GM21360 (cell line): Measurements from ENCODE around the gene GLIS1.

Experiments
- ATAC-seq: cut with Tn5 transposase; IDR thresholded peaks from one replicate; pipeline ENCODE4 v1.9.1; 2021; ENCODE audit warnings: mild to moderate bottlenecking, moderate library complexity; ENCODE audit not compliant: unreplicated experiment

GLIS1 gene

GRCh38 chr1:53502641-53503432 is 236.1 kb downstream of the GLIS1 start:
- no peak for ATAC-seq

- no peak for ATAC-seq
These were observed 237.6 kb downstream of the GLIS1 start for GRCh38 chr1:53501065-53502005.

- ATAC-seq = no peak
These were observed 238.5 kb downstream of the GLIS1 start for GRCh38 chr1:53500204-53501064.

- ATAC-seq = no peak
These were observed 239.4 kb downstream of the GLIS1 start for GRCh38 chr1:53499257-53500203.

GRCh38 chr1:53498555-53499131 is 240.3 kb downstream of the GLIS1 start:
- ATAC-seq = no peak

- ATAC-seq = no peak
These were observed 243.2 kb downstream of the GLIS1 start for GRCh38 chr1:53495633-53496345.

GRCh38 chr1:53490351-53490750 is 248.6 kb downstream of the GLIS1 start:
- no peak for ATAC-seq

GRCh38 chr1:53486395-53487026 is 252.5 kb downstream of the GLIS1 start:
- ATAC-seq = no peak

- no peak for ATAC-seq
These were observed 253.2 kb downstream of the GLIS1 start for GRCh38 chr1:53485478-53486394.

- no peak for ATAC-seq
These were observed 254.1 kb downstream of the GLIS1 start for GRCh38 chr1:53484705-53485477.

GRCh38 chr1:53483656-53484055 is 255.3 kb downstream of the GLIS1 start:
- no peak for ATAC-seq

- no peak for ATAC-seq
These were observed 255.8 kb downstream of the GLIS1 start for GRCh38 chr1:53483170-53483569.

GRCh38 chr1:53482441-53483153 is 256.4 kb downstream of the GLIS1 start:
- no peak for ATAC-seq

- no peak for ATAC-seq
These were observed 257.5 kb downstream of the GLIS1 start for GRCh38 chr1:53481456-53481855.

GRCh38 chr1:53480678-53481077 is 258.3 kb downstream of the GLIS1 start:
- no peak for ATAC-seq

GRCh38 chr1:53478502-53478818 is 260.5 kb downstream of the GLIS1 start:
- ATAC-seq = no peak
